GM18517 (cell line): Measurements from ENCODE around the gene ACTR10.
"Not testable (repeated sequence)": the region's sequence is repeated elsewhere in the genome, so short reads cannot be mapped to it uniquely, and the experiment has no call there.

Experiments used
- ATAC-seq: cut with Tn5 transposase; IDR thresholded peaks from one replicate; pipeline ENCODE4 v1.9.1; 2021; ENCODE audit warnings: mild to moderate bottlenecking, moderate library complexity; ENCODE audit not compliant: unreplicated experiment

ACTR10 gene

DNA sequence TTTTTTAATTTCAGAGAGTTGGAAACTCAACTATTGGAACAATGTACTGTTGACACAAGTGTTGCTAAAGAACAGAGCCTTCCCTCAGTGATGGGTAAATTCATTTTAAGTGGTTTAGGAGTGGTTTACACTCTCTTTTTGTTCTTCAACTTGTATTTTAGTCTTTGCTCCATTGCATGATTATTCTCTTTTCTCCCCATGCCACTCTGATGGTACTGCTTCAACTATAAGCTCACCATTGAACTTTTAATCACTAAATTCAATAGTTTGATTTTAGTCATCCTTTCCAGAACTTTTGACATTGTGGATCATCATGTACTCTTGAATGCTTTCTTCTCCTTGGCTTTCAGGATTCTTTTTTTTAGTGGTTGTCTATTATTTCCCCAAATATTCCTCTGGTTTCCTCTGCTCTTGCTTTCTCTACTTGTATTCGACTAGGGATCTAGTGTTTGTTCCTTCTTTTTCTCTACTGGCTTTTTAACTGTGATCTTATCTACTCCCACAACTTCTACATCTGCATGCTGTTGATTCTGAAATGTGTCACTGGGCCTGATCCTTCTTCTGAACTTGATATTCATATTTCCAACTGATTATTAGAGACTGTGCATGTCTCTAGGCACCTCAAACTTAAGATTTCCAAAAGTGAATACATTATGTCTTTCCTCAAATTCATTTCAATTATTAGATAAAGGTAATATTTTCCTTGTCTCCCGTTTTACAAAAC, 15.4 kb downstream of the ACTR10 start:
- ATAC-seq, result no peak

DNA sequence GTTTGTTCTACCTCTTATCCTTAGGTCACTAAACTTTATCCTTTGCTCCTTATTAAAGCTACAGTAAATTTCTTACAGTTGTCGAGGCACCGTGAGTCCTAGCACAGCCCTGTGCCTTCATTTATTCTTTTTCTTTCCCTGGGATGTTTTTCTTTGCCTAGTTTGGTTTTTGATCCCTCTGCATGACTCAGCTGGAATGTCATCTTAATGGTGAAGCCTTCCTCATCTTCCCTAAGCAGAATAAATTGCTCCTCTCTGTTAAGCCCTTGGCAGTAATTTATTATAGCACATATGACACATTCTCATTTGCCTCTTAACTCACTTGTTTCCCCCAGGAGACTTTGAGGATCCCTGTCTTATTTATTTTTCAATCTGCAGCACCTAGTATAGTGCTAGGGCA, 16.6 kb downstream of the ACTR10 start:
- no peak for ATAC-seq

DNA sequence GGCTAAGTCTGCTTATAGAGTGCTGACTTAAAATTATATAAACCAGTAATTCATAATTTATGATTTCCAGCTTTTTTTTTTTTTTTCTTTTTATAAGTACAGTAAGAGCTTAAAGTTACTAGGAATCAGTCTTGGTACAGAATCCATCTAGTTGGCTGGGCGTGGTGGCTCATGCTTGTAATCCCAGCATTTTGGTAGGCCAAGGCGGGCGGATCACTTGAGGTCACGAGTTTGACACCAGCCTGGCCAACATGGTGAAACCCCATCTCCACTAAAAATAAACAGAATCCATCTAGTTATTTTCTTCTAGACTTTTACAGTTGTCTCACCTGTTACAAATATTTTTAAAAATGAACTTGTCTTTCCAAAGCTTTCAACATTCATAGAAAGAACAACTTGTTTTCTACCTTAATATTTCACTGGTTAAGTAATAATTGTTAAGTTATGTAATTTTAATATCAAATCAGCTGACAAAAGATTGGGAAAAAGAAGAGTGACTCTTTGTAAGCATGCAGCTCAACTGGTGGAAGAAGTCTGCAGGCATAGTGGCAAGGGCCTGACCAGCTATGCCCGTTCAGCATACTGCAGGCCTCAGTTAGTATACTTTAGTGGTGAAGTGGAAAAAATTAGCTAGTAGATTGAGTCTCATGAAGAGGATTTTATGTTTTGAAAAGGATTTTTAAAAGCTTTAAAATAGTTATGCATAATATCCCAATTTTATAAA, 27.3 kb downstream of the ACTR10 start:
- no peak for ATAC-seq

DNA sequence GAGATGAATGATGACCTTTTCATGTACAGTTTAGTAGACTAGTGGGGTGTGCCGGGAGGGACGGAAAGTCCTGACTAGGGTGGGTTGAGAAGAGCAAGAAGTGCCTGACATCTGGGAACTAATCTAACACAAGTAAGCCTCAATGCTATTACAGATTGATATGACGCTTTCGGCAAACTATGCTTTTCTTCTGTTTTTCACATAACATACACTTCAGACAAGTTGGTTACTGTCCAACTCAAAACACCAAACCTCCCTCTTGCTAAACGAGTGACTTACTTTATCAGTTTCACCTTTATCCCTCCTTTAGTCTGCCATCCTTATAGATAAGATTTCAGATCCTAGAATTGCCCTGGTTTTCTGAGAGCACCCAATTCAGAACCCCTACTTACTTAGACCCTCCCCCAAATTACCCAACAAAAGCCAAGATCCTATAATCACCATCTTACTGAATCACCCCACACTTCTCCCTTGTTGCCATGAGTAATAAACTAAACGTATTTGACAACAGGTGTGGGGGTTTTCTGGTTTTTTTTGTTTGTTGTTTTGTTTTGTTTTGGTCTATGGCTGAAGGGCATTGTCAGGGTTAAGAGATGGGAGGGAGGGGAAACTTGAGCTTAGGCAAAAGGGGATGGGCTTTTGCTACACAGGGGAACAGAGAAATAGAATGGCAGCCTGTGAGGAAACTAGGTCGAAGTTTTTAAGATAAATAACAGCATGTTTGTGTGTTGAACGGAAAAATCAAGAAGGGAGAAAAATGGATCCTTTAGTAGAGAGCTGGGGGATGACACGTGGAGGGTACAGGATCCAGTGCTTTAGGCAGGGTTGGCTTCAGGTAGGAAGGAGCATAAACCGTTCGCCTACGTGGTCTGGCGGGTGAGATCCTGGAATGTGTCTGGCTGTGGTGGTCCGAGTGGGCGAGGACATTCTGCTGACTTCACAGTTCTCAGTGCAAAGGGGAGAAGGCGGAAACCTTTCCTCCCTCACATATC, 38.6 kb downstream of the ACTR10 start:
- ATAC-seq, result no peak

DNA sequence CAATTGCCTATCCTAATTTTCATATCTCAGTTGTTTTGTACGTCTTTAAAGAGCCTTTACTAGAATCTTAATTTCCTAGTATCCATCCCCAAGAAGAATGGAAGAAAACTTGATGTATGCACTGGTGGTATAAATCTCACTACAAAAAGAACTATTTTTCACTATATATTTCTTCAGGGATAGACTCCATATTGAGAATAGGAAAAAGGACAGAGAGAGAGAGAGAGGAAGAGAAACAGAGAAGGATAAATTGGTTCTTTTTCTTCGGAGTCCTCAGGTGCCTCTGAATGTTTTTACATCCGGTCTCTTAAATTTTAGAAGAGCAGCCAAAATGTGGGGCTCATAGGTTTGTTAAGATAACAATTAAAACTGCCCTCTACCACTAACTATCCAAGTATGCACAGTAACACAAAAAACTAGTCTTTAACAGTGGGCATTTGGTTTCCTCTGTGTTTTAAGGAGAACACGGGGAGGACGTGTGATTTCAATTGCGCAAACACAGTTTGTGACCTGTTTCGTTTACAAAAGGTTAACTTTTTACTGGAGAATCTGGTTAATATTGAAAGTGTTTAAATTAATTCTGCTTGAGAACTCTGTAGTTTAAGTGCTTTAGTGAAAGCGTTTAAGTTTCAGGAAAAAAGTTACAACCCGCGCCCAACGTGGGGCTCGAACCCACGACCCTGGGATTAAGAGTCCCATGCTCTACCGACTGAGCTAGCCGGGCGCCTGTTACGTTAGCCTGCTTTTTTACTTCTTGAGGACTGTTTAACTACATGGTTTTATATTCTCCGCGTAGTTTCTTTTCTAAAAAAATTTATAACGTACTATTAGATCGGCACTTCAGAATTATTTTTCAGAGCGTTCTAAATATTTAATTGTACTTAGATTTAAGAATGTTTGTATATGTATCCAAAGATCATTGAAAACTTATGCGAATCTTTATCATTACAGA, 39.6 kb downstream of the ACTR10 start:
- peak; percentile 28 for ATAC-seq

DNA sequence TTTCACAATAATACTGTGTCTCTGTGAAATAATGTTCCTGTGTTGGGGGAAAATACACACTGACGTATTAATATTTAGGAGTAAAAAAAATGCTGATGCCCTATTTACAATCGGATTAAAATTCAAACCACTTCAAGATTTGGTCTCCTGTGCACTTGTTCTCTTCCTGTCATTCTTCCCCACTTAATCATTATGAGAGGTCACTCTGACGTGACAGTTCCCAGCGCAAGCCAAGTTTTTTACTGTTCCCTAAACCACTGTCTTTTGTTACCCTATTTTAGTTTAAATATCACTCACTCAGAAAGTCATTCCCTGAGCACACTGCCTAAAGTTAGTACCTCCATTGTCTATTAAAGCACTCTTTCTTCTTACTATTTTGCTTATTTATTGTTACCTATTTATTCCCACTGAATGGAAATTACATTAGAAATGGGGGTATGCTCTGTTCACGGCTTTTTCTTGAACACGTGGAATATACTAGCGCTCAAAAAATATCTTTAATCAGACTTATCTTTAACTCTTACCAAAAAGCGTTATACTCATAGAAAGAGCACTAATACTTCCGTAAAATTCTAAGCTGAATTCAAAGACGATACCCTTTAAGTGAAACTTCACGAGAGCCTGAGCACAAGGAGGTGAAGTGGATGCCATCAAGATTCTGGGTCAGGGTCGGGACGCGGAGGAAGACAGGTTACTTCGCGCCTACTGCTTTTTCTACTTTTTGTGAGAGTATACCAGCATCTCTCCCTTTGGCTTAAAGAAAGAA, 44.0 kb downstream of the ACTR10 start:
- ATAC-seq, result peak; percentile 39

DNA sequence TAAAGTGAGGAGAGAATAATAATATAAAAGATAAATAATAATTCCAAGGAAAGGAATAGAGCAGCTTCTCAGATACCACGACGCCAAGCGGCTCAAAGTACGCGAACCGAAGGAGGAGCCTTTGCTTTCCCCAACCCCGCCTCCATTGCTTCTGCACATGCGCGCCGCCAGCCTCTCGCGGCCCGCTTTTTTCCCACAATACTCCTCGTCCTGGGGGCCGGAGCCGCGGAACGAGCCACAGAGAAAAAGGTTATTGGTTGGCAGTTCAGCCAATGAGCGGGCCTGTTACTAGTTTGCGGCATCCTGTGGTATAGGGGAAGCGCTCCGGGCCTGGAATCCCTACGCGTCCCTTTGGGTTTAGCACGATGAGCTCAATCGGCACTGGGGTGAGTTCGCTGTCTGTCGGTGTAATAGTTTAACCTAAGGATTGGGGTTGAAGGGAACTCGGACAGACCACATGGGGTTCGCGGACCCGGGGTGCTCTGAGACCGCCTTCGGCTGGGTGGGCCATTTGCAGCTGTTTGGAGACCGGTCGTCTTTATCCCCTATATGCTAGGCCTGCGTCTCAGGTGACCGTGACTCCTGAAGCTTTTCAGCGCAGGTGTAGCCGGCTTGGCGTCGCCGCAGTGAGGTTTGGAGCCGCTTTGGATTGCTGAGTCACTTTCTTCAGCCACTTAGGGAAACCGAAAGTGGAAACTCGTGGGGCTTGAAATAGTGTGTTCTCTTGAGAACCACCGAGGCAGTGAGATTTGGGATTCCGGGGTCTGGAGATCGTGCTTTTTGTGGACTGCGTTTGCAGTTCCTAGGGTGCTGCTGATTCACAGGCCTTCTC, 44.8 kb downstream of the ACTR10 start, which contains the start of gene PSMA3:
Gene PSMA3, plus strand, starts transcription at position 288 of the 832 bp plus-strand sequence. Its CDS starts 78 bp downstream, at position 366.
- ATAC-seq, result peak; percentile 85

DNA sequence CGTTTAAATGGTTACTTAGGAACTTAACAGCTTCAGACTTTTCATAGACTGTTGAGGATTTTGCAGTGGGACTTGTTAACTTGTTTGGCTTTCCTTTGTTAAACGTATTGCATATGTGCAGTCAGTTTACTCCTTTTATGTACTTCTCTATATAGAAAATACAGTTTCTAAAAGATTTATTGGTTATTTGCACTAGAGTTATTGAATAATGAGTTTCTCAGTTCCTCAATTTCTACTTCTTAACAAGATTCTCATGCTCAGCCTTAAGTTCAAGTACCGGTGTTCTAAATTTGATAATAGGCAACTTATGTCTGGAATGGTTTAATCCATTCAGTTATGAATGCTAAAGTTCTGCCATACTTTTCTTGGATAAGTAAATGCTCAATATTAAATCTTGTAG, 45.6 kb downstream of the ACTR10 start:
- ATAC-seq, result no peak

DNA sequence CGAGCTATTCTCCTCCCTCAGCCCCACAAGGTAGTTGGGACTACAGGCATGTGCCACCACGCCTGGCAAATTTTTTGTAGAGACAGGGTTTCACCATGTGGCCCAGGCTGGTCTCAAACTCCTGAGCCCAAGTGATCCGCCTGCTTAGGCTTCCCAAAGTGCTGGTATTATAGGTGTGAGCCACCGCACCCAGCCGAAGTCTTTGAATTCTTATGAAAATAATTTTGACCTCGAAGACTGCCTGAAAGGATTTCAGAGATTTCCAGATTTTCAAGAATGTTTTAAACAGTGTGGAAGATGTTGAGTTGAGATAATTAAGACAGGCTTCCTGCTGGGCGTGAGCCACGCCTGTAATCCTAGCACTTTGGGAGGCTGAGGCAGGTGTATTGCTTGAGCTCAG, 49.7 kb downstream of the ACTR10 start:
- ATAC-seq, result no peak

DNA sequence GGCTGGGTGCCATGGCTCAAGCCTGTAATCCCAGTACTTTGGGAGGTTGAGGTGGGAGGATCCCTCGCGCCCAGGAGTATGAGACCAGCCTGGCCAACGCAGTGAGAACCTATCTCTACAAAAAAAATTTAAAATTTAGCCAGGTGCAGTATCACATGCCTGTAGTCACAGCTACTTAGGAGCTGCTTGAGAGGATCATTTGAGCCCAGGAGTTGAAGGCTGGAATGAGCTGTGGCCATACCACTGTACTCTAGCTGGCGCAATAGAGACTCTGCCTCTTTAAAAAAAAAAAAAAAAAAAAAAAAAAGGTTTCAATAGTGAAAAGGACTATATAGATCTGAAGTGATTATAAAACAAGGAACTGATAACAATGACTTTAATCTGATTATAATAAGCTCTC, 58.2 kb downstream of the ACTR10 start:
- ATAC-seq, result no peak

DNA sequence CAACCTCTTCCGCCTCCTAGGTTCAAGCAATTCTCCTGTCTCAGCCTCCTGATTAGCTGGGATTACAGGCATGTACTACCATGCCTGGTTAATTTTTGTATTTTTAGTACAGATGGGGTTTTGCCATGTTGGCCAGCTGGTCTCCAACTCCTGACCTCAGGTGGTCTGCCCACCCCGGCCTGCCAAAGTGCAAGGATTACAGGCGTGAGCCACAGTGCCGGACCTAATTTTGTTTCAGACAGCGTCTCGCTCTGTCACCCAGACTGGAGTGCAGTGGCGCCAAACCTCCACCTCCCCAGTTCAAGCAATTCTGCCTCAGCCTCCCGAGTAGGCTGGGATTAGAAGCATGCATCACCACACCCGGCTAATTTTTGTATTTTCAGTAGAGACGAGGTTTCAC, 62.1 kb downstream of the ACTR10 start:
- ATAC-seq, result not testable (repeated sequence)

DNA sequence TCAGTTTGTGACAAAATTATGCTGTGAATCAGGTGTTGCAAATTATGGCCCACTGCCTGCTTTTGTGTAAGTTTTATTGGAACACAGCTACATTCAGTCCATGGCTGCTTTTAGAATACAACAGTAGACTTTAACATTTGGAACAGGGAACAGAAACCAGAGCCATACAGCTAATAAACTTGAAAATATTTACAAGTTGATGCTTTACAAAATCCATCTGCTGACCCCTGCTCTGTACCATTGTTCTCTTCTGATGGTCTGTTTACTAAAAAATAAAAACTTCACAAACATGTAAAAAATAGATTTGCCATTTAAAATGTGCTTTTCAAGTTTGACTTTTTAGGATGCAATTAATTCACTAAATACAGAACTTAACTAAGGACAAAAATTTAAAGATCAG, 65.5 kb downstream of the ACTR10 start:
- no peak for ATAC-seq

DNA sequence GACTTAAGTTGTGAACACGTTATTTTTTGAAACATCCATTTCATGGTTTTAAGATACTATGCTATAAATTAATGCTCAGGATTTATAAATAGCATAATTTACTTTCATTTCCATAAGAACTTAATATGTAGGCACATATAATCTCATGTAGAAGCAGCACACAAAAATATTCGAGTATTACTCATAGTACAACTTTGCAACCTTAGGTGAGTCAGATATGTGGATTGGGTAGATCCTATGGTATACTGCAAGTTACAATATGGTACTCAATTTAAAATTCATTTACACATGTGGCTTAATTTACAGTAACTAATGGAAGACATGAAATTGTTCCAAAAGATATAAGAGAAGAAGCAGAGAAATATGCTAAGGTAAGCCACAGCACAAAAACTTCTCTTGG, 70.7 kb downstream of the ACTR10 start:
- no peak for ATAC-seq

DNA sequence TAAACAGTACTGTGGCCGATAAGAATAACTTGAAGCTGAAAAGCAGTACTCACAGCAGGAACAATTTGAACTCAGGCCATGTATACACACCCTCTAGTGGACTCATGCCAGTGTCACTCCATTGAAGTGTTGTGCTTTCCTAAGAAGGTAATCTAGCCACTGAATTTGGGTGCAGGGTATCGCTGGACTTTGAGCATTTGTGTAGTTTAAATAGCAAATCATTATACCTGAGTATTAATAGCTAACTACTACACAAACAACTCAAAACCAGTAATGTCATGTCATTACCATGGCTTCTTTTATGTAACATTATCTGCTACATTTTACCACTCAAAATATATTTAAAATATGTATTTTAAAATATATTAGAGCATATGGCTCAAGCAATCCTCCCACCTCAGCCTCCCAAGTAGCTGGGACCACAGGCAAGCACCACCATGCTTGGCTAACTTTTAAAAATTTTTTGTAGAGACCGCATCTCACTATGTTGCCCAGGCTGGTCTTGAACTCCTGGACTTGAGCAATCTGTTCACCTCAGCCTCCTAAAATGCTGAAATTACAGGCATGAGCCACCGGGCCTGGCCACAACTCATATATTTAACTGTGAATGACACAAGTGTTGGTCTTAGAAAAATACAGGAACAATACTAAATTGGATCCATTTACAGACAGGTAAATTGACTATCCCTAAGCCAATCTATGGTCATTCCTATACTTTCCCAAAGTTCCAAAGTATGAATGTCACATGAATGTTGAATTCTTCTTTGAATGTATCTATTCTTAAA, 72.8 kb downstream of the ACTR10 start:
- ATAC-seq, result no peak

DNA sequence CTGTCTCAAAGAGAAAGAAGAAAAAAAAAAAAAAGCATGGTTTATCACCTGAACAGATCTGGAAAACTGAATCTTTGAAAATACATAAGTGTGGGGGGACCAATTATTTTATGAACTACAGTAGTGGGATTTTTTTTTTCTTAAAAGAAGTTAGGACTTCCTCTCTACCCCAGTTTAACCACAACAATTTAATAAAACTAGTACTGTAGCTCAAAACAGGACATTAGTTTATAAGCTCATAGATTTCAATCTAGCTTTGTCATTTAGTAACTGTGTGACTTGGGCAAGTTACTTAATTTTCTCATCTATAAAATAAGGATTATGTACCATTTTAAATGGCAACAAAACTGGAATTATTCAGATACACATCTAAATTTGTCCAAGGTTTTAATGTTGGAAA, 74.9 kb downstream of the ACTR10 start:
- no peak for ATAC-seq

DNA sequence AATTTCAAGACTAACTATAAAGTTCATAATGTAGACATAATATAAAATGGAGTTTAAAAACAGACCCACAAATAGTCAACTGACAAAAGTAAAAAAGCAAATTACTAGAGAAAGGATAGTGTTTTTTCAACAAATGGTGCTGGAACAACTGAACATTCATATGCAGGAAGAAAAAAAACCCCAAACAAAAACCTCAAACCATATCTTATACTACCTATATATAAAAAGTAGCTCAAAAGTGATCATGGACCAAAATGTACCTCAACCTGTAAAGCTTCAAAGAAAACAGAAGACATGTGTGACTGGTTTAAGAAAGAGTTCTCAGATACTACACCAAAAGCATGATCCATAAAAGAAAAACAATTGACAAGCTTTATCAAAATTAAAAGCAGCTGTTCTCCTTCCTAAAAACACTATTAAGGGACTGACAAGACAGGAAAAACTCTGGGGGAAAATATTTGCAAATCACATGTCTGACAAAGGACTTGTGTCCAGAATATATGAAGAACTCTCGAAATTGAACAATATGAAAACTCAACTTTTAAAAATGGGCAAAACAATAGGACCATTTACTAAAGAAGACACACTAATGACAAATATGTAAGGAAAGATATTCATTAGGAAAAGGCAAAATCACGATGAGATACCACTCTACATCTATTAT, 75.7 kb downstream of the ACTR10 start:
- ATAC-seq, result no peak

DNA sequence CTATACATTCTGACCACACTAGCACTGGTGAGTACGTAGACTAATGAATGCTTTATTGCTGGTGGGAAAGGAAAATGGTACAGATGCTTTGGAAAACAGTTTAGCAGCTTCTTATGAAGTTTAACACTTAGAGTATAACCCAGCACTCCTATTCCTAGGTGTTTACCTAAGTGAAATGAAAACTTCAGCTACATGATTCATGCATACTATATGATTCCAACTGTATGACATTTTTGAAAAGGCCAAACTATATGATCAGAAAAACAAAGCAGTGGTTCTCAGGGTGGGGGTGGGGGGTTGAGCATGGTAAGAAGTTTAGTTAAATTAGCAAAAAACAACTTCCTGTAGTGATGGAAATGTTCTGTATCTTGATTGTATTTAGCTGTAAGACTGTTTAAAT, 76.3 kb downstream of the ACTR10 start:
- ATAC-seq, result no peak
